OCI-LY7 (cell line): ENCODE measurements around the gene SUV39H2. TPM values are rescaled to one million over a fixed set of nuclear protein-coding genes. Genes with fewer than 3 reads are reported as not detected.
A peak's percentile ranks its signal among the peaks of the same experiment; 100 is the strongest.

Experiments
- BruUV-seq: library from RNA; stranded (reverse); fragments of 400-500 nt; replicated peaks from 2 replicates; lab custom pipeline; 2021; lab: Mats Ljungman, UMichigan
- CTCF ChIA-PET: fragments of 300-600 bp; sonication (Branson Sonifier 250); formaldehyde crosslinking; loops from one replicate; lab custom pipeline; 2022; ENCODE audit warnings: antibody characterized with exemption; ENCODE audit not compliant: unreplicated experiment; lab: Charles Lee
- POLR2A ChIA-PET: fragments of 300-600 bp; sonication (Branson Sonifier 250); formaldehyde crosslinking; loops from one replicate; lab custom pipeline; 2022; ENCODE audit warnings: antibody characterized with exemption; lab: Charles Lee
- DNase-seq: peaks from one replicate; pipeline ENCODE4 v3.0.0-alpha.2; 2015; ENCODE audit warnings: low spot score
- H2AFZ ChIP-seq: fragments of 200-600 bp; sonication (generic), shearing (Covaris generic); 2 replicates; pipeline ENCODE4 v1.6.1; 2014; ENCODE audit warnings: mild to moderate bottlenecking, antibody characterized with exemption, low read length, moderate library complexity
- H3K27ac ChIP-seq: fragments of 200-600 bp; sonication (generic); 2 replicates; pipeline ENCODE4 v1.5.1; 2014; ENCODE audit warnings: mixed run types, low read depth, mild to moderate bottlenecking, moderate library complexity, low read length, inconsistent platforms; ENCODE audit not compliant: poor library complexity, severe bottlenecking
- H3K36me3 ChIP-seq: fragments of 200-600 bp; sonication (generic); 2 replicates; pipeline ENCODE4 v1.6.1; 2014; ENCODE audit warnings: mild to moderate bottlenecking, antibody characterized with exemption, low read length, moderate library complexity, mixed read lengths; ENCODE audit not compliant: insufficient read depth
- H3K4me1 ChIP-seq: fragments of 200-600 bp; sonication (generic); 2 replicates; pipeline ENCODE4 v1.5.1; 2014; ENCODE audit warnings: mild to moderate bottlenecking, low read length; ENCODE audit not compliant: insufficient read depth, poor library complexity, severe bottlenecking
- H3K4me2 ChIP-seq: fragments of 200-600 bp; sonication (generic); 2 replicates; pipeline ENCODE4 v1.6.1; 2014; ENCODE audit warnings: mild to moderate bottlenecking, low read length
- H3K4me3 ChIP-seq: fragments of 200-600 bp; sonication (generic); 2 replicates; pipeline ENCODE4 v1.5.1; 2014; ENCODE audit warnings: mild to moderate bottlenecking, low read depth, low read length; ENCODE audit not compliant: poor library complexity, severe bottlenecking
- H3K79me2 ChIP-seq: fragments of 200-600 bp; sonication (generic); 2 replicates; pipeline ENCODE4 v1.6.1; 2016; ENCODE audit warnings: low read depth, mild to moderate bottlenecking, low read length, moderate library complexity, mixed read lengths; ENCODE audit not compliant: insufficient read depth
- H3K9me2 ChIP-seq: fragments of 200-600 bp; sonication (generic); 2 replicates; pipeline ENCODE4 v1.6.1; 2016; ENCODE audit warnings: mild to moderate bottlenecking, low read length, mixed read lengths; ENCODE audit not compliant: insufficient read depth
- H3K9me3 ChIP-seq: fragments of 200-600 bp; sonication (generic); 2 replicates; pipeline ENCODE4 v1.6.1; 2014; ENCODE audit warnings: mild to moderate bottlenecking, mixed run types, low read length, mixed read lengths
- H4K20me1 ChIP-seq: fragments of 200-600 bp; sonication (generic); 2 replicates; pipeline ENCODE4 v1.6.1; 2014; ENCODE audit warnings: mild to moderate bottlenecking, antibody characterized with exemption, low read length, moderate library complexity, mixed read lengths; ENCODE audit not compliant: insufficient read depth
- EZH2phosphoT487 ChIP-seq: fragments of 200-600 bp; sonication (generic); IDR thresholded peaks from 2 replicates; pipeline ENCODE4 v1.6.1; 2018; ENCODE audit warnings: low read depth, borderline replicate concordance, mild to moderate bottlenecking, mixed run types, antibody characterized with exemption, low read length, moderate library complexity, mixed read lengths
- intact Hi-C: fragments of 100-400 bp; cut with micrococcal nuclease; formaldehyde crosslinking; loops from one replicate; pipeline ENCODE4 v1.10.0; 2022; ENCODE audit not compliant: unreplicated experiment
- total RNA-seq, 2 experiments: library from RNA; depleted of rRNA in 1 of 2; stranded (reverse); fragments of >200 nt in 1 of 2; shearing (Covaris generic) in 1 of 2; gene quantifications; 2 replicates each; pipeline ENCODE4 v1.2.3, GENCODE V29; 2014 to 2022
- TF ChIP-seq, protein P1 (sequence below): fragments of 200-600 bp; sonication (generic); conservative IDR thresholded peaks from 2 replicates; pipeline ENCODE4 v1.5.1; 2014; ENCODE audit warnings: mild to moderate bottlenecking, antibody characterized with exemption, low read length, moderate library complexity, mixed read lengths

The SUV39H2 gene
- total RNA-seq, 2 experiments from 2014 or later = 31.5 to 58.0 TPM

DNA sequence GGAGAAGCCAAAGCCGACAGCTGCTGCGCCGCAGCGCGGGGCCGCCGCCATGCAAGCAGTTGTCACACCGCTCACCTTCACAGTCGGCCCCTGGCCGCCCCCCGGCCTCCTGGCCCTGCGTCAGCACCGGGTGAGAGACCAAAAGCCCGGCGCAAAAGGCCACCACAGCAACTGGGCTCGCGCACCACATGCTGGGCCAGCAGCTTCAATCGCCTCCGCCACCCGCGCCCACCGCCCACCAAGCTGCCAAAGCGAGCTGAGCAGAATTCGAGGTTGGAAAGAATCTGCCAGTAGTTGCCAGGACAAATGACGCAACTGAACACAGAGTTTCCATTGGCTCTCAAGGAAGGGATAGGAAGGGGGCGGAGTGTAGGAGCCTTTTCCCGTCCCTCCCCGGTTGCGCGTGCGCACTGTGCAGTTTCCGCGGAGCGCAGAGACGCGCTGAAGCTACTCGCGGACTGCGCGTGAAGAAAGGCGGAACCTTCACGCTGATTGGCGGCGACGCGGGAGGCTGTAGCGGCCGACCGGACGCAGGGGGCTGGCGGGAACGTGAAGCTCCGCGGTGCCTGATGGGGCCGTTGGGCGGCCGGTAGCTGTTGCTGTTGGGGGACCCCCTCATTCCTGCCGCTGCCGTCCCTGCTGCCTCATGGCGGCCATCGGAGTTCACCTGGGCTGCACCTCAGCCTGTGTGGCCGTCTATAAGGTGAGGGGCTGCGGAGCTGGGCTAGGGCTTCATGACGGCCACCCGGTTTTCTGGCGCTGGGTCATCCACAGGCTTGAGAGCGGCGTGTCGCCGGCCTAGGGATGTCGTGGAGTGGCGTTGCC lies 40.7 kb upstream of the SUV39H2 start, which contains the start of the genes CDNF, HSPA14 and MSANTD7:
TSS of gene CDNF (minus strand) at position 281 of the 825 bp plus-strand sequence. CDS start at position 190, 91 bp downstream.
TSS of gene HSPA14 (plus strand) at position 550 of the 825 bp plus-strand sequence. CDS start at position 647, 97 bp downstream.
TSS of gene MSANTD7 (plus strand) at position 550 of the 825 bp plus-strand sequence. CDS start 3,979 bp downstream, outside the sequence.
- Histone ChIP-seq H3K79me2 (peaks cover 40% of the 10 kb centered on the region), H3K4me2 (peak within 1 kb of the TSS; percentile 73), H3K9me2 (no peaks in the 10 kb centered on the region), H3K4me1 (peaks cover 12% of the 10 kb centered on the region), H4K20me1 (peaks cover 10% of the 10 kb centered on the region; the same call in 1 of the 2 replicates), H3K4me3 (peak within 1 kb of the TSS; percentile 88), H3K9me3 (no peaks in the 10 kb centered on the region), H3K27ac (peak within 1 kb of the TSS; percentile 56), H3K36me3 (peaks cover 31% of the 10 kb centered on the region), H2AFZ (peak within 1 kb of the TSS; percentile 59)
- ChIA-PET POLR2A (interaction anchor here (0.5 to 4.3 kb wide), 33 partner anchors 9 to 335 kb away, joined by 3 to 20 read pairs (median 3); partner anchors contain the start of genes DCLRE1C, MEIG1 and SUV39H2), CTCF (interaction anchor here (0.6 to 1.5 kb wide), 6 partner anchors 15 to 297 kb away, joined by 3 to 7 read pairs (median 4); partner anchors contain the start of gene SUV39H2)
- intact Hi-C loops = loop anchor here (1.0 to 5.0 kb wide), 4 partner anchors 40 to 236 kb away; partner anchors contain the start of genes DCLRE1C and SUV39H2
- TF ChIP-seq, protein P1, sequence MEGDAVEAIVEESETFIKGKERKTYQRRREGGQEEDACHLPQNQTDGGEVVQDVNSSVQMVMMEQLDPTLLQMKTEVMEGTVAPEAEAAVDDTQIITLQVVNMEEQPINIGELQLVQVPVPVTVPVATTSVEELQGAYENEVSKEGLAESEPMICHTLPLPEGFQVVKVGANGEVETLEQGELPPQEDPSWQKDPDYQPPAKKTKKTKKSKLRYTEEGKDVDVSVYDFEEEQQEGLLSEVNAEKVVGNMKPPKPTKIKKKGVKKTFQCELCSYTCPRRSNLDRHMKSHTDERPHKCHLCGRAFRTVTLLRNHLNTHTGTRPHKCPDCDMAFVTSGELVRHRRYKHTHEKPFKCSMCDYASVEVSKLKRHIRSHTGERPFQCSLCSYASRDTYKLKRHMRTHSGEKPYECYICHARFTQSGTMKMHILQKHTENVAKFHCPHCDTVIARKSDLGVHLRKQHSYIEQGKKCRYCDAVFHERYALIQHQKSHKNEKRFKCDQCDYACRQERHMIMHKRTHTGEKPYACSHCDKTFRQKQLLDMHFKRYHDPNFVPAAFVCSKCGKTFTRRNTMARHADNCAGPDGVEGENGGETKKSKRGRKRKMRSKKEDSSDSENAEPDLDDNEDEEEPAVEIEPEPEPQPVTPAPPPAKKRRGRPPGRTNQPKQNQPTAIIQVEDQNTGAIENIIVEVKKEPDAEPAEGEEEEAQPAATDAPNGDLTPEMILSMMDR = no peak
- TF ChIP-seq EZH2phosphoT487 = no peak
- BruUV-seq = no TSS peak
- peak; percentile 100 for DNase-seq

- BruUV-seq = no TSS peak
- Histone ChIP-seq H2AFZ (peak overlapping the region; percentile 59; the same call in 1 of the 2 replicates), H3K27ac (peak overlapping the region; percentile 56), H3K79me2 (peaks cover 40% of the 10 kb centered on the region), H3K4me1 (peaks cover 12% of the 10 kb centered on the region), H4K20me1 (peaks cover 10% of the 10 kb centered on the region; the same call in 1 of the 2 replicates), H3K4me3 (peak overlapping the region; percentile 88), H3K36me3 (peaks cover 38% of the 10 kb centered on the region), H3K9me3 (no peaks in the 10 kb centered on the region), H3K9me2 (no peaks in the 10 kb centered on the region), H3K4me2 (peak overlapping the region; percentile 73)
- peak; percentile 57 for DNase-seq
- ChIA-PET POLR2A (interaction anchor here (0.5 to 4.3 kb wide), 21 partner anchors 9 to 334 kb away, joined by 3 to 20 read pairs (median 4); partner anchors contain the start of genes DCLRE1C and SUV39H2), CTCF (interaction anchor here (1.0 to 1.5 kb wide), 4 partner anchors 15 to 298 kb away, joined by 3 to 7 read pairs (median 4); partner anchors contain the start of gene SUV39H2)
- intact Hi-C loops = loop anchor here (1.0 to 5.0 kb wide), 4 partner anchors 40 to 236 kb away; partner anchors contain the start of genes DCLRE1C and SUV39H2
- no peak for TF ChIP-seq EZH2phosphoT487
- TF ChIP-seq, protein P1 = no peak
These were observed 39.9 kb upstream of the SUV39H2 start for GRCh38 chr10:14838582-14839304.
